RWPE1 (cell line): Measurements from ENCODE around the gene SLC15A5.

Experiments
- CTCF ChIA-PET: fragments of 350-600 bp; sonication (Branson Sonifier 250); formaldehyde crosslinking; extraction: SDS; loops from one replicate; lab custom pipeline; 2021; lab: Yijun Ruan, JAX
- POLR2A ChIA-PET: fragments of 400-600 bp; formaldehyde crosslinking; extraction: SDS; loops from one replicate; lab custom pipeline; 2020; ENCODE audit warnings: antibody characterized with exemption; ENCODE audit not compliant: low non-redundant PET; lab: Yijun Ruan, JAX
- DNase-seq: peaks from one replicate; pipeline ENCODE4 v3.0.0; 2012; ENCODE audit warnings: low spot score
- H3K27ac ChIP-seq: fragments of 450-650 bp; 2 replicates; pipeline ENCODE4 v1.5.1; 2017
- TF ChIP-seq, protein P1 (sequence below): fragments of 450-650 bp; conservative IDR thresholded peaks from 2 replicates; pipeline ENCODE4 v1.5.1; 2017; ENCODE audit warnings: low read depth, mild to moderate bottlenecking

Gene SLC15A5

DNA sequence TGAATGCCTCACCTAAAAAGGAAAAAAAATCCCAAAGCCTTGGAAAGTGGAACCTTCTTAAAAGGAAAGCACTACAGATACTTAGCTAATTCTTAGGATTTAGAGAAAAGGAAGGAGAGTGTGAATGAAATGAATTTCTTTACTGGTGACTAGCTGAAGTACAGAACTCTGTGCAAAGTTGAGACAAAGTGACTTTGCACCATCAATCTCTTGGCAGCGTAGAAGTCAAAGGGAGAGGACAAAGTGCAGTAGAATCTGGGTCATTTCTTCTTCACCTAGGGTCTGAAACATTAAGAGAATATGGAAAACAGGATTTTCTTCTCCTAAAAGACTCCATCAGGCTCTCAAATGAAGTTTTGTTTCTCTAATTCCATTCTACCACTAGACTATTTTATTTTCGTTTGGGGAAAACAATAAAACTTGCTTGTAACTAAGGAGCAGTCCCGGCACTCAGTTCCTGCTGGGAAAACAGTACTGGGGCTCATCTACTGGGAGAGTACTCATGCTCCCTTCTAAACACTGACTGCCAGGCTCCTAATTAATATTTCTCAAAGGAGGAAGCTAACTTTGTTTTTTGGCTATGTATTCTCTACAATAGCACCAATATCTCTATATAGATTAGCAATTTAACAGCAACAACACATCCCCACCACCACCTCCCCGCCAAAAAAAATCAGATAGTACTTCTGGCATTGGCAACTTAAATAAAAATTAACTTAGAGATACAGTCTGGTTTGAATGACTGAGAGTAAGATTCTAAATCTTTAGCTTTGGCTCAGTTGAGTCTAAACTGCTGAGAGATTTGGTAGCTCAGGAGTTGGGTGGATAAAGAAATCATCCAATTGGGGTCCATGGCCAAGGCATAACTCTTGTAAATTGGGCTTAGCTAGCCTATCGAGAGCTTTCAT is 110.7 kb downstream of the SLC15A5 start:
- TF ChIP-seq, protein P1, sequence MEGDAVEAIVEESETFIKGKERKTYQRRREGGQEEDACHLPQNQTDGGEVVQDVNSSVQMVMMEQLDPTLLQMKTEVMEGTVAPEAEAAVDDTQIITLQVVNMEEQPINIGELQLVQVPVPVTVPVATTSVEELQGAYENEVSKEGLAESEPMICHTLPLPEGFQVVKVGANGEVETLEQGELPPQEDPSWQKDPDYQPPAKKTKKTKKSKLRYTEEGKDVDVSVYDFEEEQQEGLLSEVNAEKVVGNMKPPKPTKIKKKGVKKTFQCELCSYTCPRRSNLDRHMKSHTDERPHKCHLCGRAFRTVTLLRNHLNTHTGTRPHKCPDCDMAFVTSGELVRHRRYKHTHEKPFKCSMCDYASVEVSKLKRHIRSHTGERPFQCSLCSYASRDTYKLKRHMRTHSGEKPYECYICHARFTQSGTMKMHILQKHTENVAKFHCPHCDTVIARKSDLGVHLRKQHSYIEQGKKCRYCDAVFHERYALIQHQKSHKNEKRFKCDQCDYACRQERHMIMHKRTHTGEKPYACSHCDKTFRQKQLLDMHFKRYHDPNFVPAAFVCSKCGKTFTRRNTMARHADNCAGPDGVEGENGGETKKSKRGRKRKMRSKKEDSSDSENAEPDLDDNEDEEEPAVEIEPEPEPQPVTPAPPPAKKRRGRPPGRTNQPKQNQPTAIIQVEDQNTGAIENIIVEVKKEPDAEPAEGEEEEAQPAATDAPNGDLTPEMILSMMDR = no peak
- ChIA-PET CTCF (interaction anchor here (0.6 to 1.2 kb wide), 3 partner anchors 16 to 265 kb away, joined by 3 to 4 read pairs (median 3); no protein-coding TSS in a partner anchor), POLR2A (no interaction called here)
- DNase-seq = no peak
- H3K27ac ChIP-seq = no peak overlapping the region

DNA sequence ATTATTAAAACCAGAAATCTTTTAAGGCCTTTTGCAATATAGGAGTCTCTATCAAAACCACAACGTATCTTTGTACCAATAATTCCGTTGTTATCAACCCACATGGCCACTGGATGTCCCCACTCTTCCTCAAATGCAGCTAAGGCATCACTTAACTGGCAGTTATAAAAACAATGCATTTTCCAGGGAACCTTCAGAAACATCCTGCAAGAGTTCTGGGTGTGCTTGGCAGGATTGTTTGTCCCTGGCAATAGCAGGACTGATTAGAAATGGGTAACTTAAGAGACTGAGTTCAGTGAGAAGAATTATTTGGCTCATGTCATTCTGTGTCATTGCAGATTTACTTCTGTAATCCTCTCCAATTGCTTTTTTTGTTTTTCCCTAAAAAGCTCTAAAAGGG is 112.0 kb downstream of the SLC15A5 start:
- TF ChIP-seq, protein P1 = peak; percentile 27
- DNase-seq = peak; percentile 48
- POLR2A ChIA-PET = no interaction called here
- no peak overlapping the region for H3K27ac ChIP-seq
- CTCF ChIA-PET = interaction anchor here (0.6 to 1.2 kb wide), 3 partner anchors 18 to 915 kb away, joined by 4 read pairs; no protein-coding TSS in a partner anchor

DNA sequence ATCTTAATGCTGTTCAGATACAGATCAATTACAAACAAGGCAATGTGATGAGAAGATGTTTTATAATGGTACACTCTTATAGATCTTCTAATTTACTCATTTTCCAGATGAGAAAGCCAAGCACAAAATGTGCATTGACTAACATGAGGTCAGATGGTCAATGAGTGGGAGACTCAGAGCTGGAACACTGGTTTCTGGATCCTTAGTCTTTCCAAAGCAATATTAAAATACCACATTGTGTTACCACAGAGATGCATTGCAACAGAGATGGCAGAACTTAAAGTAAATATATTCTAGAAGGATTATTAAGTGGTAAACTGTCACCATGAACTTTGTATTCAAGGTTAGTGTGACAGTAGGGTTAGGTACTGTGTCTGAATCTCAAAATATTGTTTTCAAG is 113.6 kb downstream of the SLC15A5 start:
- TF ChIP-seq, protein P1 = no peak
- DNase-seq = no peak
- H3K27ac ChIP-seq = no peak overlapping the region
- POLR2A ChIA-PET = no interaction called here
- CTCF ChIA-PET = interaction anchor here (0.7 kb wide), 1 partner anchor 171 kb away, joined by 4 read pairs; no protein-coding TSS in a partner anchor

DNA sequence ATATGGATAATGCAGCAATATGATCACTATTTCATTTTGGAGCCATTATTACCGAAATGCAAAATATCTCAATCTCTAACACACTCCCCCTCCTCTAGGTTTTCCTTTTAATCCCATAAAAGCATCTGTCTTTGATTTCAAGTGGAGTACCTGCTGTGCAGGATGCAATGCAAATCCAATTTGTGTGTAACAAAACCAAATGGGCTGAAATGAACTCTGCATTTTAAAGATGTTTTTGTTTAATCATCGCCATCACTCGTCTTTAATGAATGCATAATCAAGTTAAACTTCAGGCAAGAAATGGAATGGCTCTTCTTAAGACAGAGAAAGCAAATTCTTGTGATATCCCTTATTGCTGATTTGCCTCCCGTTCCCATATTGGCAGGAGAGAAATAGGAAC is 114.3 kb downstream of the SLC15A5 start:
- CTCF ChIA-PET = no interaction called here
- TF ChIP-seq, protein P1 = no peak
- POLR2A ChIA-PET = no interaction called here
- DNase-seq = no peak
- H3K27ac ChIP-seq = no peak overlapping the region

DNA sequence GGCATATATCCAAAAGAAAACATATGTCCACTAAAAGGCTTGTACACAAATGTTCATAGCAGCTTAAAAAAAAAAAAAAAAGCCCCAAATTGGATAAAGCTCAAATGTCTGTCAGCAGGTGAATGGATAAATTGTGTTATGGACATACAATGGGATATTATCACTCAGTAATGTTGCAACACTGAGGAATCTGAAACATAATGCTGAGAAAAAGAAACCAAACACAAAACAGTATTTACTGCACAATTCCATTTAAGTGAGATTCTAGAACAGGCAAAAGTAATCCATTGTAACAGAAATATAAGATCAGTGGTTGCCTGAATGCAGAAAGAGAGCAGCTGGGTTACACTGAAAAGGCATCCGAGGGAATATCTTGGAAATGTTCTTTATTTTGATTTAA is 117.9 kb downstream of the SLC15A5 start:
- ChIA-PET POLR2A (no interaction called here), CTCF (no interaction called here)

DNA sequence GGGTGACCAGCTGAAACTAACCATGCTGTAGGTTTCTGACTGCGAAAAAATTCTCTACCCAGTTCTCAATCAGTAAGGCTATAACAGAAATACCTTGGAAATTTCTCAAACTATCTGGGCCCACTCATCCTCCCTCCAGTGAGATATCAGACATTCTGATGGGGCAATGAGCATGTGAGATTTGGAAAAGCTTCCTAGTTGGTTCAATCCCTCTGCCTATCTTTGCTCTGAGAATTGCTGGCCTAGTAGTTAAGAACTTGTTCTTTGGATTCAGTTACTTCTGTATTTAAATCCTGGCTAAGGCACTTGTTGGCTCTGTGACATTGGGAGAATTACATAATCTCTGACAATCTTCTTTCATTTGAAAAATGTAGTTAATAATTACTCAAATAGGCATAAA is 119.4 kb downstream of the SLC15A5 start:
- ChIA-PET CTCF (no interaction called here), POLR2A (no interaction called here)
- no peak overlapping the region for H3K27ac ChIP-seq
- TF ChIP-seq, protein P1 = no peak
- DNase-seq = no peak

More for the DNA sequence above, 117.9 kb downstream of the SLC15A5 start:
- TF ChIP-seq, protein P1 = no peak
- H3K27ac ChIP-seq = no peak overlapping the region
- no peak for DNase-seq
